Breast epithelium (tissue), 4 donors: ENCODE results near the gene SLC66A2. TPM values are rescaled to one million over a fixed set of nuclear protein-coding genes. Genes with fewer than 3 reads are reported as not detected.

Experiments used
- DNase-seq, 2 donors: peaks; one replicate each; pipeline ENCODE4 v3.0.0-alpha.2; 2019; ENCODE audit warnings: low spot score in 2 of 2
- H3K27ac ChIP-seq, 2 donors: fragments of 200-600 bp; sonication (generic) in 1 of 2; one replicate each; pipeline ENCODE4 v1.5.1; 2016 to 2019; ENCODE audit warnings: mild to moderate bottlenecking in 1 of 2
- H3K27me3 ChIP-seq, 2 donors: fragments of 200-600 bp; sonication (generic) in 1 of 2; one replicate each; pipeline versions ENCODE4 v1.5.1 to v1.6.0; 2017 to 2019; ENCODE audit warnings: control low read depth in 1 of 2, mild to moderate bottlenecking in 1 of 2
- H3K36me3 ChIP-seq: fragments of 200-600 bp; one replicate; pipeline ENCODE4 v1.5.1; 2019
- H3K4me1 ChIP-seq, 2 donors: fragments of 200-600 bp; sonication (generic); one replicate each; pipeline ENCODE4 v1.5.1; 2016 to 2019; ENCODE audit warnings: control low read depth in 1 of 2
- H3K4me3 ChIP-seq, 3 donors: fragments of 200-600 bp; sonication (generic); 1 replicate in 2 of 3; 2 replicates in 1 of 3; pipeline ENCODE4 v1.5.1; 2016 to 2019; ENCODE audit warnings: mild to moderate bottlenecking in 3 of 3, moderate library complexity in 2 of 3
- H3K9me3 ChIP-seq, 2 donors: fragments of 200-600 bp; sonication (generic) in 1 of 2; one replicate each; pipeline ENCODE4 v1.5.1; 2016 to 2019; ENCODE audit warnings: control low read depth in 1 of 2
- CTCF ChIP-seq, 3 donors: fragments of 450-650 bp; IDR thresholded peaks; one replicate each; pipeline ENCODE4 v1.5.1; 2016 to 2017; ENCODE audit warnings: antibody characterized with exemption in 3 of 3, mild to moderate bottlenecking in 3 of 3, moderate library complexity in 3 of 3
- POLR2A ChIP-seq: fragments of 450-650 bp; IDR thresholded peaks from one replicate; pipeline ENCODE4 v1.6.1; 2016; ENCODE audit warnings: antibody characterized with exemption, mild to moderate bottlenecking, moderate library complexity
- POLR2AphosphoS5 ChIP-seq, 3 donors: sonication (generic); formaldehyde crosslinking; IDR thresholded peaks; one replicate each; pipeline ENCODE4 v1.6.1; 2017; ENCODE audit warnings: antibody characterized with exemption in 3 of 3
- intact Hi-C: fragments of 100-400 bp; cut with DNase I; formaldehyde crosslinking; loops from one replicate; pipeline ENCODE4 v1.15.1; 2023; ENCODE audit warnings: low total_unique reads
- total RNA-seq, 3 donors: library from RNA; depleted of rRNA; stranded (reverse); fragments of >200 nt; gene quantifications; one replicate each; pipeline ENCODE4 v1.1.0, GENCODE V29; 2016

Gene SLC66A2
- total RNA-seq, 3 donors from 2014 or later, result 45.2 to 141 (median 65.9) TPM

DNA sequence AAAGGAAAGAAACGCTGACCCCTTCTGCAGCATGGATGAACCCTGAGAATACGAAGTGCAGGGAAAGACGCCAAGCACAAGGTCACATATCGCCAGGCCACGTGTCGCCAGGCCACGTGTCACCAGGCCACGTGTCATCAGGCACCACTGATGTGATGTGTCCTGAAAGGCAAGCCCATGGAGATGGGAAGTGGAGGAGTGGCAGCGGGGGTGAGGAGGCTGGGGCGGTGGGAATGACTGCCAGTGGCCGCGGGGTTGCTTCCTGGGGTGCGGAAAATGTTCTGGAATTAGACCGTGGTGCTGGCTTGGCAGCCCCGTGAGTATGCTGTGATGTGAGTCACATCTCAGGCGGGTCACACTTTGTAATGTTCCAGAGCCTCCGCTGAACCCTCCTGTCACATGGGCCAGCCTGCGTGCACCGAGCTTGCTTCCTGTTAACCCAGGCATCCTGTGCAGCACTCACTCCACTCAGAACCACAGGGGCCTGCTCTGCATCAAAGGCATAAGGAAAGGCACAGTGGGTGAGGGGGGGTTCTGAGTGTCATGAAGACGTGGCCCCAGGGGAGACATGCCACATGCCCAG lies 39.0 kb downstream of the SLC66A2 start:
- TF ChIP-seq CTCF (IDR thresholded peaks at IDR 0.05) (no peak), POLR2AphosphoS5 (IDR thresholded peaks at IDR 0.05) (no peak), POLR2A (no peak)
- no peaks in the 10 kb centered on the region for H3K9me3 ChIP-seq
- peak; percentile 14 to 47 for DNase-seq

DNA sequence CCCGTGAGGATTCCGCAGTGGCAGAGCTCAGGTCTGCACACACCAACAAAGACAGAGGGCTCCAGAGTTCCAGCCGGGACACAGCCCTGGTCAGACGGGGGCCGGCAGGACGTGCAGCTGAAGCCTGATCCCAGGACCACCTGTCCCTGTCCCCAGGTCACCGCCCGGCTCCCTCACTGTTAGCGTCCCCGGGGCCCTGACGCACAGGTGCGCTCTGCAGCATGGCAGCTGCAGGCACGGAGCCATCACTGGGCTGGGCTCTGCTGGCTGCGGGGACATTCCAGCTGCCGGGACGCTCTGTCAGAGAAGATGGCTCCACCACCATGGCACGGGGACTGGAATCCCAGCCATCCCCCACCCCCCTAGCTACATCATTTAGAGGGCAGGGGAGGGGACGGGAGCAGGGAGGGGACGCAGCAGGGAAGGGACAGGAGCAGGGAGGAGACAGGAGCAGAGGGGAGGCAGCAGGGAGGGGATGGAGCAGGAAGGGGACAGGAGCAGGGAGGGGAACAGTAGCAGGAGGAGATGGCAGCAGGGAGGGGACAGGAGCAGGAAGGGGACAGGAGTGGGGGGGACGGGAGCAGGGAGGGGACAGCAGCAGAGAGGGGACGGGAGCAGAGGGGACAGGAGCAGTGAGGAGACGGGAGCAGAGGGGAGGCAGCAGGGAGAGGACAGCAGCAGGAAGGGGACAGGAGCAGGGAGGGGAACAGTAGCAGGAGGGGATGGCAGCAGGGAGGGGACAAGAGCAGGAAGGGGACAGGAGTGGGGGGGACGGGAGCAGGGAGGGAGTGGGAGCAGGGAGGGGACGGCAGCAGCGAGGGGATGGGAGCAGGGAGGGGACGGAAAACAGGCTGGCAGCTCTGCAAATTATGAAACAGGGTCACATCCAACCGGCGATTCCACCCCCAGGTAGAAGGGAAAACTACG lies 39.8 kb downstream of the SLC66A2 start:
- peak; percentile 13 to 46 for DNase-seq
- Histone ChIP-seq H3K36me3 (no peaks in the 10 kb centered on the region), H3K27me3 (no peaks in the 10 kb centered on the region), H3K4me1 (no peaks in the 10 kb centered on the region), H3K4me3 (no peak overlapping the region), H3K27ac (no peak overlapping the region), H3K9me3 (no peaks in the 10 kb centered on the region)
- intact Hi-C loops, result no loop called here
- TF ChIP-seq POLR2A, result no peak
- TF ChIP-seq CTCF (IDR thresholded peaks at IDR 0.05), result no peak
- TF ChIP-seq POLR2AphosphoS5 (IDR thresholded peaks at IDR 0.05), result no peak

More for the DNA sequence above, 39.0 kb downstream of the SLC66A2 start:
- Histone ChIP-seq H3K27ac (no peak overlapping the region), H3K4me1 (no peaks in the 10 kb centered on the region), H3K4me3 (no peak overlapping the region), H3K27me3 (no peaks in the 10 kb centered on the region), H3K36me3 (no peaks in the 10 kb centered on the region)
- intact Hi-C loops, result no loop called here

GRCh38 chr18:79910563-79911343 lies 40.7 kb downstream of the SLC66A2 start:
- Histone ChIP-seq H3K27me3 (no peaks in the 10 kb centered on the region), H3K36me3 (no peaks in the 10 kb centered on the region), H3K4me3 (no peak overlapping the region), H3K27ac (no peak overlapping the region), H3K4me1 (no peaks in the 10 kb centered on the region), H3K9me3 (no peaks in the 10 kb centered on the region)
- intact Hi-C loops, result no loop called here
- DNase-seq, result peak in 1 of 2 donors; percentile 39
- TF ChIP-seq POLR2A, result no peak
- TF ChIP-seq POLR2AphosphoS5 (IDR thresholded peaks at IDR 0.05), result no peak
- TF ChIP-seq CTCF (IDR thresholded peaks at IDR 0.05), result no peak

- intact Hi-C loops, result no loop called here
- H3K27ac ChIP-seq, result no peak overlapping the region
- peaks cover 0 to 27% of the 10 kb centered on the region in 2 donors for H3K9me3 ChIP-seq
- no peak overlapping the region for H3K4me3 ChIP-seq
- no peaks in the 10 kb centered on the region for H3K4me1 ChIP-seq
- TF ChIP-seq CTCF (IDR thresholded peaks at IDR 0.05) (no peak), POLR2A (no peak), POLR2AphosphoS5 (IDR thresholded peaks at IDR 0.05) (no peak)
- H3K27me3 ChIP-seq, result no peaks in the 10 kb centered on the region
- DNase-seq, result no peak
- no peaks in the 10 kb centered on the region for H3K36me3 ChIP-seq
Measured at GRCh38 chr18:79906706-79907105, 44.7 kb downstream of the SLC66A2 start.
